Activated naive CD8-positive, alpha-beta T cell treated with anti-CD3 and anti-CD28 coated beads, Interleukin-2, amount 50 U/mL, for 16 hours (primary cell): ENCODE measurements around the gene FAM120A.
"Not testable (repeated sequence)": the region's sequence is repeated elsewhere in the genome, so short reads cannot be mapped to it uniquely, and the experiment has no call there.

Source experiments
- DNase-seq: peaks from one replicate; pipeline ENCODE4 v3.0.0-alpha.2; 2020; ENCODE audit warnings: low read depth, low spot score

The FAM120A gene, protein sequence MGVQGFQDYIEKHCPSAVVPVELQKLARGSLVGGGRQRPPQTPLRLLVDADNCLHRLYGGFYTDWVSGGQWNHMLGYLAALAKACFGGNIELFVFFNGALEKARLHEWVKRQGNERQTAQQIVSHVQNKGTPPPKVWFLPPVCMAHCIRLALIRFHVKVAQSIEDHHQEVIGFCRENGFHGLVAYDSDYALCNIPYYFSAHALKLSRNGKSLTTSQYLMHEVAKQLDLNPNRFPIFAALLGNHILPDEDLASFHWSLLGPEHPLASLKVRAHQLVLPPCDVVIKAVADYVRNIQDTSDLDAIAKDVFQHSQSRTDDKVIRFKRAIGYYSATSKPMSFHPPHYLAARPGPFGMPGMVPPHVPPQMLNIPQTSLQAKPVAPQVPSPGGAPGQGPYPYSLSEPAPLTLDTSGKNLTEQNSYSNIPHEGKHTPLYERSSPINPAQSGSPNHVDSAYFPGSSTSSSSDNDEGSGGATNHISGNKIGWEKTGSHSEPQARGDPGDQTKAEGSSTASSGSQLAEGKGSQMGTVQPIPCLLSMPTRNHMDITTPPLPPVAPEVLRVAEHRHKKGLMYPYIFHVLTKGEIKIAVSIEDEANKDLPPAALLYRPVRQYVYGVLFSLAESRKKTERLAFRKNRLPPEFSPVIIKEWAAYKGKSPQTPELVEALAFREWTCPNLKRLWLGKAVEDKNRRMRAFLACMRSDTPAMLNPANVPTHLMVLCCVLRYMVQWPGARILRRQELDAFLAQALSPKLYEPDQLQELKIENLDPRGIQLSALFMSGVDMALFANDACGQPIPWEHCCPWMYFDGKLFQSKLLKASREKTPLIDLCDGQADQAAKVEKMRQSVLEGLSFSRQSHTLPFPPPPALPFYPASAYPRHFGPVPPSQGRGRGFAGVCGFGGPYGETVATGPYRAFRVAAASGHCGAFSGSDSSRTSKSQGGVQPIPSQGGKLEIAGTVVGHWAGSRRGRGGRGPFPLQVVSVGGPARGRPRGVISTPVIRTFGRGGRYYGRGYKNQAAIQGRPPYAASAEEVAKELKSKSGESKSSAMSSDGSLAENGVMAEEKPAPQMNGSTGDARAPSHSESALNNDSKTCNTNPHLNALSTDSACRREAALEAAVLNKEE

DNA sequence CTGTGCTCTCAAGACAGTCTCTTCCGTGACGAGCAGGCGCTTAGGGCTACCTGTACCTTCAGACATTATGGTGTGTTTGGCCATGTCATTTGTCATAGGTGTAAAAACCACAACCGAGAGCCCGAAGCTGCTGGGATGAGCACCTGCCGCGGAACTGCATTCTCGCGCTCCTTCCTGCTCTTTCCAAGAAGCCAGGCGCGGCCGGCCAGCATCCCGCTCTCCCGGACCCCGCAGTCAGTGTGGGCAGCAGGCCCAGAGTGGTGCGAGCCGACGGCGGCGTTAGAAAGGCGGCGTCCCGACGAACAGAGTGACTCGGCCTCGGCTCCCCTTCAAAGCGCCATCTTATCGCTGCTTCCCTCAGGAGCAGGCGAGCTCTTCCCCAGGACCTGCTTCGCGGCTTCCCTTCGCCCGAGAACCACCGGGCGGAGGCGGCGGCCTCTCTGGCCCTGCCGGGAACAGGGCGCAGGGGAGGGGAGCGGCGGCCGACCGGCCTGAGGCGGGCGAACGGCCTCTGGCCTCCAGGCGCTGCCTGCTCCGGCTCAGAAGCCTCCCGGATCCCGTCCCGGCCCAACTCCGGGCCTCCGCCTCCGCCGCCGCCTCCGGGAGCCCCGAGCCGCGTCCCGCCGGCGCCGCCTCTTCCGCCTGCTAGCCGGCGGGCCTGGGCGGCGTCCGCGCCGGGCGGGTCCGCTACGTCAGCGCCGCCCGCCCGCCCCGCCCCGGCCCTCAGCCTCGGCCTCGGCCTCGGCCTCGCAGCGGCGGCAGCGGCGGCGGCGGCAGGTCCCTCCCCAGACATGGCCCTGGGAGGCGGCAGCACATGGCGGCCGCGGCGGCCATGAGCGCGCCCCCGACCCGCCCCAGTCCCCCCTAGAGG is at the start of gene FAM120A:
Gene FAM120A, plus strand, starts transcription at position 741 of the 871 bp plus-strand sequence. CDS start 231 bp downstream, outside the sequence.
- DNase-seq = peak; percentile 44

DNA sequence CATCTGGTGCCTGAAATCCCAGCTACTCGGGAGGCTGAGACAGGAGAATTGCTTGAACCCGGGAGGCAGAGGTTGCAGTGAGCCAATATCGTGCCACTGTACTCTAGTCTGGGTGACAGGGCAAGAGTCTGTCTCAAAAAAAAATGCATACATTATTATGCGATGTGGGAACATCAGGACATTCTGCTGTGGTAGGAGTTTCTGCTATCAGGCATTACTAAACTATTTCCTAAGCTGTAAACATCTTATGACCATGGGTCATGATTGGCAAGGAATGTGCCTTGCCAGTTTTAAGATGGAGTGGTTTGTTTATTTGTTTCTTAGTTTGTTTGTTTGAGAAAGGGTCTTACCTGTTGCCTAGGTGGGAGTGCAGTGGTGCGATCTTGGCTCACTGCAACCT is 45.1 kb upstream of the FAM120A start:
- DNase-seq = no peak

DNA sequence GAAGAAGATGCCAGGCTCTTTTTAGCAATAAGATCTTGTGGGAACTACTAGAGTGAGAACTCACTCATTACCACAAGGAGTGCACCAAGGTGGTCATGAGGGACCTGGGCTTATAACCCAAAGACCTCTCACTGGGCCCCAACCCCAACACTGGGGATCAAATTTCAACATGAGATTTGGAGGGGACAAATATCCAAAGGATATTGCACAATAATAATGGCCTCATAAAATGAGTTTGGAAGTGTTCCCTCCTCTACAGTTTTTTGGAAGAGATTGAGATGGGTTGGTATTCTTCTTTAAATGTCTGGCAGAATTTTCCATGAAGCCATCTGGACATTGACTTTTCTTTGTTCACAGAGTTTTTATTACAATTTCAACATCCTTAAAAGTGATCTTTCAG is 38.0 kb upstream of the FAM120A start:
- DNase-seq = no peak

DNA sequence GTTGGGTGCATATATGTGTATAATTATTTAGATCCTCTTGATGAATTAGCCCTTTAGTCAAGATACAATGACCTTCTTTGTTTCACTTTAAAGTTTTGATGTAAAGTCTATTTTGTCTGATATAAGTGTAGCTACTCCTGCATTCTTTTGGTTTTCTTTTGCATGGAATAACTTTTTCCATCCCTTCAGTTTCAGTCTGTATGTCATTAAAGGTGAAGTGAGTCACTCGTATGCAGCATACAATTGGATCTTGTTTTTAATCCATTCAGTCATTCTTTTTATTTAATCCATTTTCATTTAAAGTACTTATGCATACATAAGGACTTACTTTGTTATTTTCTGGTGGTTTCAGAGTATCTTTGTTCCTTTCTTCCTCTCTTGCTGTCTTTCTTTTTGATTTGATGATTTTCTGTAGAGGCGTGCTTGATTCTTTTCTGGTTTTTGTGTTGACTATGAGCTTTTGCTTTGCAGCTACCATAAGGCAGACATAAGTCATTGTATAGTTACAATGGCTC is 36.3 kb upstream of the FAM120A start:
- DNase-seq = no peak

DNA sequence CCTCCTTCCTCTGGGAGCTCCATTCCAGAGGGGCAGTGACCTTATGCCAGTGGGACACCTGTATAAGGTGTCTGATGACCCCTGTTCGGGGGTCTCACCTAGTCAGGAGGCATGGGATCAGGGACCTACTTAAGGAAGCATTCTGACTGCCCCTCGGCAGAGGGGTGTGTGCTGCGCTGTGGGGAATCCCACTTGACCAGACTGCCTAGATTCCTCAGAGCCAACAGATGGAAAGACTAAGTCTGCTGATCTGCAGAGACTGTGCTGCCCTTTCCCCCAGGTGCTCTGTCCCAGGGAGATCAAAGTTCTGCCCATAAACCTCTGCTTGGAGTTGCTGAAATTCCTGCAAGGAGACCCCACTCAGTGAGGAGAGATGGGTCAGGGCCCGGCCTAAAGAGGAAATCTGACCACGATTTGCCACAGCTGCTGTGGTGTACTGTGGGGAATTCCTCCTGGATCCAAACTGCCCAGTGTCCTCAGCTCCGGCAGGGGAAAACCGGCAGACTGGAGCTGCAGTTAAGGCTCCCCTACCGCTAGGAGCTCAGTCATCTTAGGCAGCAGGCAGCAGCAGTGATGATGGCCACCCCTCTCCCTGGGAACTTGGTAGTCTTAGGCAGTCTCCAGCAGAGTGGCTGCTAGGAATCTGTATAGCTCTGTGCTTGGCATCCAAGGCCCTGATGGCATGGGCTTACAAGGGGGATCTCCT is 34.8 kb upstream of the FAM120A start:
- DNase-seq = no peak

DNA sequence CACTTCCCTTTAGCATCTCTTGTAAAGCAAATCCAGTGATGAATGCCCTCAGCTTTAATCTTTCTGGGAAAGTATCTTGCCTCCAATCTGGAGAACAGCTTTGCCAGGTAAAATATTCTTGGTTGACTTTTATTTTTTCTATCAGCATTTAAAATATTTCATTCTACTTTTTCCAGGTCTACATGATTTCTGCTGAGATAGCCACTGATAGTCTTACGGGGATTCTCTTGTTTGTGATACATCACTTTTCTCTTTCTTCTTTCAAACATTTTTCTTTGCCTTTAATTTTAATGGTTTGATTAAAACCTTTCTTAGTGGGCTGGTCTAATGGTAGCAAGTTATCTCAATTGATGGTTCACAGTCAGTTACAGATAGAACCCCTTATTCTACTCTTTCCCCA is 33.9 kb upstream of the FAM120A start:
- DNase-seq = no peak

DNA sequence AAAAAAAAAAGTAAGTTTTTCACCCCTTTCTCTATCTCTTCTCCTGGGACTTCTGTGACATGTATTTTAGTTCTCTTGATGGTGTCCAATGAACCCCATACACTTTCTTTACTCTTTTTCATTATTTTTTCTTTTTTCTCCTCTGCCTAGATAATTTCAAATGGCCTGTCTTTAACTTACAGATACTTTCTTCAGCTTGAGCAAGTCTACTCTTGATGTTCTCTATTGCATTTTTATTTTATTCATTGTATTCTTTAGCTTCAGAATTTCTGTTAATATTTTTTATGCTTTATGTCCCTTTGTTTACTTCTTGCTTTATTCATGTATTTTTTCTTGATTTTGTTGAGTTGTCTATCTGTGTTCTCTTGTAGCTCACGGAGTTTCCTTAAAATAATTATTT is 32.5 kb upstream of the FAM120A start:
- DNase-seq = no peak

DNA sequence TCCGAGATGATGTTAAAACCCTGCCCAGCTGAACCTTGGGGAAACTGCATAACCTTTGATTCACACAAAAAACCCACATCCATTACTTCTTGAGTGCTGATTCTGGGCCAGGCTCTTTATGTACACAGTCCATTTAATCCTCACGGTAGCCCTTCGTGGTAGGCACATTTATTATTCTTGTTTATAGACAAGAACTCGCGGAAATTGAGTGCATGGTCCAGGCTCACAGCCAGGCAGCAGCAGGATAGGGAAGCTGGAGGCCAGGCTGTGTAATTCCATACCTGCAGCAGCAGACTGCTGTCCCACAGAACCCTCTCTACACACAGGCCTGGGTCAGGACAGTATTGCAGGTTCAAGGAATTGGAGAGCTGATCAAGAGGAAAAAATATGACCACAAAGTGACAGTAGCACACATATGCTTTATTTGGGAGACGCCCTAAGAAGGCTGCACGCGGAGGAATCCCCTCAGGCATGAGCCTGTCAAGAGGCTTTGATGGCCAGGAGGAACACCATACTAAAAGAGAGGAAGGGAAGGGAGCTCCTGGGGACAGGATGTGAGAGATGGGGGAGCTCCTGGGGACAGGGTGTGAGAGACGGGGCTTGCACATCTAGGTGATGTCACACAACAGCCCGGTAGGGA is 28.4 kb upstream of the FAM120A start:
- no peak for DNase-seq

DNA sequence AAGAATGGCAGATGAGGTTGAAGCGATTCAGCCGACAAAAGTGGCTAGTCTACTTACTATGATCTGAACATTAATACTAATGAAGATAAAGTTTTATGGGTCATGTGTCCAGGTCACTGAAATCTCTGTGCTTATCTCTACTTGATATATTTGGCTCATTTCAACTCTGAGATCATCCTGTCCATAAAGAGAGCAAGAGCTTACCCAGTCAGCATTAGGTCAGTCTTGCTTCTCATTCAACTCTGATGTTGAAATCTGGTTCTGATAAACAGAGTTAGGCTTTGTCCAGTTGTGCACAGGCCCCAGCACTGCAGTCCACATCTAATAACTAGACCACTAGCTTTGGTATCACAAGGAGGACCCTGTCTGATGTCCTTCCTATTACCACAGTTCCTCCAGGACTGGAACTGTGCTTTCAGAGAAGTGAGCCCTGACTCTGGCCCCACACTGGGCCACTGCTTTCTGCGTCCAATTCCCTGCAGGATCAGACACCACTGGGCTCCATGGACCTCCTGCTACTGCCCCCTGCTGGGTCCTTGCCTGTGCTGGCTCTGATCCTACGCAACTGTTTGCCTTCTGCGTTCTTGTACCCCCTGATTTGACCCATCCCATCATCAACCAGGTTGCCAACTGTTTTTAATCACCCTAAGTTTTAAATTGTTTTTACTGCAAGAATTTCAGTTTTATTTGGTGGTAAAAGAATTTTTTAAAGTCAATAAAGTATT is 23.7 kb upstream of the FAM120A start:
- no peak for DNase-seq

DNA sequence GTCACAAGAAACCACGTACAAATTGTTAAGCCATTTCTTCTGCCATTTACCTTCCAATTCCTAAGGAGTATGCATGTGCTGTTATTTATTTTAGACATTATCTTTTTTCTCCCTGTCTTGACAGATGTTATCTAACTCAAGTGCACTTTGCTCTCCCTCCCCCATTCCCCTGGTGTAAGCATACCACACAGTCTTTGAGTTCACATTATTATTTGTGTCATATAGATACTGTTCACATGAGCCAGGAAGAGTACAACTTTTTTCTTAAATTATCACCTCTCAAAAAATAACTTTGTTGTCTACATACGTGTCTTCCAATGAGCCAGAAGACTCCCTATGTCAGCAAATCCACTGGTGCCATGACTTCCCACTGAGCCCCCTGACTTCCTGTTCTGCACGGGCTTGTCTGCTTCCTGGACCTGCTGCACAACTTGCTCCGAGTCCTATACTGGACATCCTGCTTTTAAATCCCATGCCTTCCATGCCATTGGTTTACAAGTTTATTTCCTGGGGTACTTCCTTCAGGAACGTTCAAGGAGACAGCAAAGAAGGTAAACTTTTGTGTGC is 19.9 kb upstream of the FAM120A start:
- no peak for DNase-seq

DNA sequence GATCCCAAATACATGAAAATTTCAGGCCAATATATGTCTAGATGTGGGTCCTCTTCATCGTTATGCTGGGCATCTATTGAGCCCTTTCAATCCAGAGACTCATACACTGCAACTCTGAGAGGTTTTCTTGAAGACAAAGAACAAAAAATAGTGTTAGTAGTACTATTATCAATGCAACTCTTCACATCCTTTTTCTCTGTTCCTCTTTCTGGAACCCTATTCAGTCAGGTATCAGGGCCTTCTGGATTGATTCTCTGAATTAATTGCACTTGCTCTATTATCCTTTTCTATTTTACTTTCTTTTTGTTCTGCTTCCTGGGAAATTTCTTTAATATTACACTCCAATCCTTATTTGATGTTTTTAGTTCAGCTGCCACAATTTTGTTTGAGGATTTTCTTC is 18.5 kb upstream of the FAM120A start:
- DNase-seq = no peak

DNA sequence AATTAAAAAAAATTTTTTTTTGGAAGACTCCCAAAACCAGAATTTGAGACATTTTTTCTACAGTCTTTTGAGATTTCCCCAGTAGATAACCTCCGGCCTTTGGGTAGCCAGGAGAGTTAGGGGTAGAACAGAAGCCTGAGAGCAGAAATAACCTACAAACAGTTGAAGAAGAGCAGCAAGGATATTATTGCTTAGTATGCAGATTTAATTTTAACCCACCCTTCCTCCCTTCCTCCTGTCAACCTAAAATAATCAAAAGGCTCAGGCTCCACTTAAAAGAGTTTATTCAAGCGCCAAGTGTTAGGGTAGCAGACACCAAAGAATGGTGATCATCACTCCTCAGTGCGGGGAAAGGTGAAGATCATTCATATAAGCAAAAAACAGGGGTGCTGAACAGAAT is 17.4 kb upstream of the FAM120A start:
- DNase-seq = no peak

DNA sequence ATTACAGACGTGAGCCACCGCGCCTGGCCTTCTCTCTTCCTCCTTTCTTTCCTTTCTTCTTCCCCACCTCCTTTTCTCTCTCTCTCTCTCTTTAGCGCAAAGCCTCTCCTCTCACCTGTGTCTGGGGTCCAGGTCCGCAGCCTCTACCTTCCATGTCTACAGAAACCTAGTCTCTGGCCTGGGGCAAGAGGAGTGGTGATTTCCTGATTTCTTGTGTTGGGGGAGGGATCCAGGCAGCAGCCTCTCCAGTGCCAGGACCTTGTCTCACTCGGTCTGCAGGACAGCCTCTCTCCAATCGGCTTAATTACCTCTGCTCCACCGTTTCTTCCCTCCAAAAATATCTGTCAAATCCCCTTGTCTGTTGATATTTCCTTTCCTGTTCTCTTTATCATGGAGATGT is 16.1 kb upstream of the FAM120A start:
- DNase-seq = no peak

DNA sequence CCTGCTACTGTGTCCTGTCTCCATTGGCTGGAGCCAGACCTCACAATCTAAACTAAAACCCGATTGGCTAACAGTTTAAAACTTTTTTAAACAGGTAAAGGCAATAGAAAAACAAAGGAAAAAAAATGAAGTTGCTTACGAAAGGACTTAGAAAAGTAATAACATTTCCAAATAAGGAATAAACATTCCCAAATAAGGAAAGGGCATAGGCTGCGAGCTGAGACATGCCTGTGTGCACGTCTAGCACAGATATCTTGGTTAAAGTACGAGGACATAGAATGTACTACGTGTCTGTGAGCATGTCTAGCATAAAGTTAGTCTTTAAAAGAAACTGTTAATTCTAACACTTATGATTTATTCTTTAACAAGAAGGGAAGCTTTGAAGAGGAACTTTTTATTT is 15.3 kb upstream of the FAM120A start:
- no peak for DNase-seq

DNA sequence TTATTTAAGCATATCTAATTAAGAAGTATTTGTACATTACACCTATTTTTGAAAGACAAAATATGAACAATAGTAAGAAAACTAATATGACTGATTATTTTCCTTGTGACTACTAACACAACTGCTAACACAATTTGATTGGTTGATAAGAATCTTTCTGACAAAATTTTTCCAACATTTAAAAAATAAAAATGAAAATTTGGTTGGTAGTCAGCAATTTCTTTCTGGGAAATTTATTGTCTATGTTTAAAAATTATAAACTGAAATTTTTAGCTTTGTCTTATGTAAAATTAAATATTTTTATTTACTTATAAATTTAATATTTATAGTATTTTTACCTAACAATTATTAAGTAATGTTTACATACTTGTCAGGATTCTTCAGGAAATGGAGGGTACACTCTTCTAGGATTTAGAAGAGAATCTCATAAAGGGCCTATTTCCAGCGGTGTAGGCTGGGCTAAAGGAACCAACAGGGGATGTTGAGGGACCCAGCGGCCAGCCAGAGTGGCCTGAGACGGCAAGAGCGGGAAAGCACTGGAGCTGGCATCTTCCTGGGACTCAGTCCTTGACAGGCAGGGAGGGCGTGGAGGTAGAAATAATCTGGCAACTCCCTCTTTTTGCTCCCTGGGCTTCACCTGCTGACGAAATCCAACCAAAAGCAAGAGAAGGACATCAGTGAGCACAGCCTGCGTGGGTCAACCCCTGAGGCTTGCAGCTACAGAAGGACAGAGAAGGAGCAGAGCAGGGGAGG is 14.7 kb upstream of the FAM120A start:
- DNase-seq = no peak

DNA sequence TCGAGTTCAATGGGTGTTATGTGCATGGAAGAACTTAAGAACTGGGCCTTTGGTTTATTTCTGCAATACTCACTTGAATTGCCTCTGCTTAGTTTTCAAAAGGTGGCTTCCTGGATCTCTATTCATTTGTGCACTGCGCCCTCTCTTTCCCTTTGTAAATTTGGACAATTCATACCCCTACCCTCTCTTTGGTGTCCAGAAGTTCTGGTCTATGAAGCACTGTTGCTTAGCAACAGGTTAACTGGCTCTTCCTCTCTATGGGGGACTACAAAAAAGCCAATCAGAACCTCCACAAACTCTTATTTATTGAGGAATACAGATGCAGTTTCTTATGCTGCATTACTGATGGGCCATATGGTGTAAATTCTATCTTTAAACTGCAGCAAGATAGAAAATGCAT is 13.5 kb upstream of the FAM120A start:
- DNase-seq = no peak

DNA sequence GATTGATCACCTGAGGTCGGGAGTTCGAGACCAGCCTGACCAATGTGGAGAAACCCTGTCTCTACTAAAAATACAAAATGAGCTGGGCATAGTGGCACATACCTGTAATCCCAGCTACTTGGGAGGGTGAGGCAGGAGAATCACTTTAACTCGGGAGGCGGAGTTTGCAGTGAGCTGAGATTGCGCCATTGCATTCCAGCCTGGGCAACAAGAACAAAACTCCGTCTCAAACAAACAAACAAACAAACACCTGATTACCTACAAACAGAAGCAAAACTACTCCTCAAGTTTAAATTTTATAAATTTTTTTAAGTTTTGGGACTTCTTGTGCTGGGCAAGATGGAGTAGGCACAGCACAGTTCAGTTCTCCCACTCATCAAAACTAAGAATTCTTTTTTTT is 12.2 kb upstream of the FAM120A start:
- DNase-seq = not testable (repeated sequence)

DNA sequence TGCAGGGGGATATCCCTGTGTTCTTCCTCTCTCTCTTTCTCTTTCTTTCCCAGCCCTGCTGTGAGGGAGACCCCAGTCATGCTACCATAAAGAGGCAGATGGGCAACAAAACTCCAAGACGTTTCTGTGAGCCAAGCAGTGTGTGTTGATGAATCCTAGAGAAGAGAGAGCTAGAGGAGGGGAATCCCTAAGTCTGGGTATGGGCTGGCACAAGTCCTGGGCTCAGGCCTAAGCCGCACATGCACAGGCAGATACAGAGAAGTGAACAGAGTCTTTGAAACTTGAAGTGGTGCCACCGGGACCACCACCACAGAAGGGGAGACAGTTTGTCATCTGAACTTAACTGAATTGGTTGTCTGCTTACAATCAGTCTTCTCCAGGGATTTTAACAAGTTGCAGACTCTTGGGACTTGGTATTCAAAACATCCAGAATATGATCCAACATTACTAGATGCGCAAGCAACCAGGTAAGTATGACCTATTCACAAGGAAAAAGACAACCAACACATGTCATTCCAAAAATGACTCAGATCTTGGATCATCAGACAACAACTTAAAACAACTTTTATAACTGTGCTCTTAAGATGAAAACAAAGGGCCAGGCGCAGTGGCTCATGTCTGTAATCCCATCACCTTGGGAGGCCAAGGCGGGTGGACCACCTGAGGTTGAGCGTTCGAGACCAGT is 10.4 kb upstream of the FAM120A start:
- no peak for DNase-seq
